ENCODE data around the gene FBXO38.

DNA sequence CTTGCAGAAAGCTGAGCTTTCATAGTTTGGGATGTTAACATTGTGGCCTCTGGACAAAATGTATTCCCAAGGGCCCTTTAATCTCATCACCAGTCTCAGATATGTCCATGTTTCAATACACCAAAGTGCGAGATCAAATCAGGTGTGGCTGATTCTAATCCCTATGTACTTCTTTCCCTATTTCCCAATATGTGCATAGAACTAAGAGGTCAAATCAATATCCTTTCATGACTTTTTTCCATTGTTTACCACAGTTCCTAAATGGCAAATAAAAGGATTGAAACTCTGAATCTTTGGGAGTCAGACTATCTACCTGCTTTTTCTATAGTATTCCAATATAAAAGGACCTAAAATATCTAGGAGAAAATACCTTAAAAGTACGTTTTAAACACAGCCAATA is 105.0 kb downstream of the FBXO38 start:
- TF ChIP-seq, protein P1, sequence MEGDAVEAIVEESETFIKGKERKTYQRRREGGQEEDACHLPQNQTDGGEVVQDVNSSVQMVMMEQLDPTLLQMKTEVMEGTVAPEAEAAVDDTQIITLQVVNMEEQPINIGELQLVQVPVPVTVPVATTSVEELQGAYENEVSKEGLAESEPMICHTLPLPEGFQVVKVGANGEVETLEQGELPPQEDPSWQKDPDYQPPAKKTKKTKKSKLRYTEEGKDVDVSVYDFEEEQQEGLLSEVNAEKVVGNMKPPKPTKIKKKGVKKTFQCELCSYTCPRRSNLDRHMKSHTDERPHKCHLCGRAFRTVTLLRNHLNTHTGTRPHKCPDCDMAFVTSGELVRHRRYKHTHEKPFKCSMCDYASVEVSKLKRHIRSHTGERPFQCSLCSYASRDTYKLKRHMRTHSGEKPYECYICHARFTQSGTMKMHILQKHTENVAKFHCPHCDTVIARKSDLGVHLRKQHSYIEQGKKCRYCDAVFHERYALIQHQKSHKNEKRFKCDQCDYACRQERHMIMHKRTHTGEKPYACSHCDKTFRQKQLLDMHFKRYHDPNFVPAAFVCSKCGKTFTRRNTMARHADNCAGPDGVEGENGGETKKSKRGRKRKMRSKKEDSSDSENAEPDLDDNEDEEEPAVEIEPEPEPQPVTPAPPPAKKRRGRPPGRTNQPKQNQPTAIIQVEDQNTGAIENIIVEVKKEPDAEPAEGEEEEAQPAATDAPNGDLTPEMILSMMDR (IDR thresholded peaks at IDR 0.05), result no peak
- TF ChIP-seq EZH2 (IDR thresholded peaks at IDR 0.05; ENCODE audit: borderline replicate concordance, insufficient read depth, low read depth, low read length, poor library complexity, severe bottlenecking), result no peak
